Measurements from ENCODE around the gene ASTN1.

Gene ASTN1

DNA sequence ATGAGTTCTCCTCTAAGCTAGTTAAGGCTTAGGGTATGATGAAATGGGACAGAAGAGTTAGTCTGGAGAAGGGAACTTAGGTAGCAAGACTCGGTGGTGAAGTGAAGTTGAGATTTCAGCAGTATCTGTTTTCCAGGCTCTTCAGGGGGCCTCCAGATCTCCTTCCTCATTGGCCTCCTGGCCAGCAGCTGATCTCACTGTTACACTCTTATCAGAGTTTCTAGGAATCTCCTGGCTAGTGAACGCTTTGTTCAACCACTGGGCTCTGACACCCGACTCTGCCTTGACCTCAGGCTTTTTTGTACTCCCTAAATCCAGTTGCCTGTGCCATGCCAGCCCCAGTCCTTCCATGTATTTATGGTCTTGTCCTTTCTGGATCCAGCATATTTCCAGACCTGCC, 311.0 kb downstream of the ASTN1 start:
- Histone ChIP-seq H3K27me3 (ENCODE audit: control insufficient read depth, insufficient read depth, low read length) (no peaks in the 10 kb centered on the region), H3K27ac (ENCODE audit: low read depth, low read length) (no peak overlapping the region), H3K9me3 (ENCODE audit: control insufficient read depth, insufficient read depth, low read depth, low read length) (no peaks in the 10 kb centered on the region), H3K36me3 (ENCODE audit: control insufficient read depth, insufficient read depth, low read length) (no peaks in the 10 kb centered on the region), H3K9ac (ENCODE audit: low read length) (no peak overlapping the region), H3K4me3 (ENCODE audit: low read depth, low read length) (no peak overlapping the region), H3K4me1 (ENCODE audit: control insufficient read depth, insufficient read depth, low read length) (no peaks in the 10 kb centered on the region; the same call in 1 of the 2 replicates)

DNA sequence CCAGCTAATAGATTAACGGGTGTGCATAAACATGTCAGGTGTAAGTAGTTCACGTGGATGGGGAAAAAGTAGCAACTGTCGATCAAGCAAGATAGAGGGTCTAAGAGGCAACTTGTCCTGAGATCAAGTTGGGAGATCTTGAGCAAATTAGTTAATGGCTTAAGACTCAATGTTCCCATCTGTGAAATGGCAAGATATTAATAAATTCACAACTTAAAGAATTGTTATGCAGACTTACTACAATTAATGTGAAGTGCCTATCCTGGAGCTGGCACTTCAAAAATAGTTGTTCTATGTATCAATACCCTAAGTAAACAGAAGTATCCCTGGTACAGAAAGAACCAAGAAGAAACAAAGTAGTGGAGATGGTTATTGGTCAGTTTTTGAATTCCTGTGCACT, 312.4 kb downstream of the ASTN1 start:
- Histone ChIP-seq H3K9ac (ENCODE audit: low read length) (no peak overlapping the region), H3K4me1 (ENCODE audit: control insufficient read depth, insufficient read depth, low read length) (no peaks in the 10 kb centered on the region; the same call in 1 of the 2 replicates), H3K9me3 (ENCODE audit: control insufficient read depth, insufficient read depth, low read depth, low read length) (no peaks in the 10 kb centered on the region), H3K27ac (ENCODE audit: low read depth, low read length) (no peak overlapping the region), H3K36me3 (ENCODE audit: control insufficient read depth, insufficient read depth, low read length) (no peaks in the 10 kb centered on the region), H3K4me3 (ENCODE audit: low read depth, low read length) (no peak overlapping the region), H3K27me3 (ENCODE audit: control insufficient read depth, insufficient read depth, low read length) (no peaks in the 10 kb centered on the region)

DNA sequence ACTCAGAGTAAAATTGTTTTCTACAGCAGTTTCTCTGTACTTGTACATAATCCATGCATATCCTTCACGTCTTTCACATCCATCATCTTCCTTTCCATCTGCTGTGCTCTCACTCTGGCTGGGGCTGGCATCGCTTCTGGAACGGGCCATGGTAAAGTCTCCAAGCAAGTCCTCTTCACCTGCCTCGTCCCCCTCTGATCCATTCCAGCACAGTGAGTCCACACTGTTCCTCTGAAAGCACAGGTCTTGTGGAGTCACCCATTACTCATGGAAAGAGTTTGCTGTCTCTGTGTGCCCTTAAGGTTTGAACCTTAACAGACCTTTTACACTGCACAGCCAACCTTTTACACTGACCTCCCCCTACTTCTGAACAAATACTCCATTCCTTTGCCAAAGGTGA, 313.6 kb downstream of the ASTN1 start:
- Histone ChIP-seq H3K27ac (ENCODE audit: low read depth, low read length) (no peak overlapping the region), H3K27me3 (ENCODE audit: control insufficient read depth, insufficient read depth, low read length) (no peaks in the 10 kb centered on the region), H3K4me3 (ENCODE audit: low read depth, low read length) (no peak overlapping the region), H3K36me3 (ENCODE audit: control insufficient read depth, insufficient read depth, low read length) (no peaks in the 10 kb centered on the region), H3K9me3 (ENCODE audit: control insufficient read depth, insufficient read depth, low read depth, low read length) (no peaks in the 10 kb centered on the region), H3K9ac (ENCODE audit: low read length) (no peak overlapping the region), H3K4me1 (ENCODE audit: control insufficient read depth, insufficient read depth, low read length) (no peaks in the 10 kb centered on the region; the same call in 1 of the 2 replicates)

DNA sequence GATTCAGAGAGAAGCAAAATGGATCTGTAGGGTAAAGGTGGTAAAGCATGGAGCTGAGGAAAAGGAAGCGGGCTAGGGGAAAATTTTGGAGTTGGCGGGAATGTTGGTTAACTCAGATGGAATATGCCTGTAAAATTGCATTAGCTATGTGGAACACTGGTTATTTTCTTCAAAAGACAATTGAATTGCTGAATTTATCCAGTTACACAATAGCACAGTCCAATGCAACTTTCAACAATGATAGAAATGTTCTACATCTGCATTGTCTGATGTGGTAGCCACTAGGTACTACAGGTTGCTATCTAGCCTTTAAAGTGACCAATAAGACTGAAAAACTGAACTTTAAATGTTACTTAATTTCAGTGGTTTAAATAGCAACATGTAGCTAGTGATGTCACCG, 315.2 kb downstream of the ASTN1 start:
- Histone ChIP-seq H3K4me1 (ENCODE audit: control insufficient read depth, insufficient read depth, low read length) (peaks cover 6% of the 10 kb centered on the region), H3K4me3 (ENCODE audit: low read depth, low read length) (no peak overlapping the region), H3K36me3 (ENCODE audit: control insufficient read depth, insufficient read depth, low read length) (no peaks in the 10 kb centered on the region), H3K27ac (ENCODE audit: low read depth, low read length) (no peak overlapping the region), H3K9ac (ENCODE audit: low read length) (no peak overlapping the region), H3K9me3 (ENCODE audit: control insufficient read depth, insufficient read depth, low read depth, low read length) (no peaks in the 10 kb centered on the region), H3K27me3 (ENCODE audit: control insufficient read depth, insufficient read depth, low read length) (no peaks in the 10 kb centered on the region)

DNA sequence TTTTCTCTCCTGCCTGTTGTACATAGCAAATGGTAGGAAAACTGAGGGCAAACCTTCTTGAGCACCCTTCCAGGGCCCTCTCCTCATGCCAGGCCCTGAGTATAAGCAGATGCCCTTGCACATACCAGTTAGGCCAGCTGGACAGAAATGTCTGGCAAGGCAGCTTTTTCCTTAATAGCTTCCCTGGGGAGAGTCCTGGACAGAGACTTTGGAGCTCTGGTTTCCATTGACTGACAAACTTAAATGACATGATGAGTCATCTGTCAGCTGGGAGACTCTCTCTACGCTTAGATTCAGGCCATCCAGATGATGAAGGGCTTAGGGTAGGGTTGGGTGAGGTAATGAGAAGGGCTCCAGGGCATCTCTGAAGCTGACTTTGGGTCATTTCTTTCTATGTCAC, 317.5 kb downstream of the ASTN1 start:
- Histone ChIP-seq H3K36me3 (ENCODE audit: control insufficient read depth, insufficient read depth, low read length) (no peaks in the 10 kb centered on the region), H3K9me3 (ENCODE audit: control insufficient read depth, insufficient read depth, low read depth, low read length) (no peaks in the 10 kb centered on the region), H3K4me1 (ENCODE audit: control insufficient read depth, insufficient read depth, low read length) (peaks cover 6% of the 10 kb centered on the region; the same call in 1 of the 2 replicates), H3K27ac (ENCODE audit: low read depth, low read length) (no peak overlapping the region), H3K27me3 (ENCODE audit: control insufficient read depth, insufficient read depth, low read length) (no peaks in the 10 kb centered on the region), H3K9ac (ENCODE audit: low read length) (no peak overlapping the region), H3K4me3 (ENCODE audit: low read depth, low read length) (no peak overlapping the region)

DNA sequence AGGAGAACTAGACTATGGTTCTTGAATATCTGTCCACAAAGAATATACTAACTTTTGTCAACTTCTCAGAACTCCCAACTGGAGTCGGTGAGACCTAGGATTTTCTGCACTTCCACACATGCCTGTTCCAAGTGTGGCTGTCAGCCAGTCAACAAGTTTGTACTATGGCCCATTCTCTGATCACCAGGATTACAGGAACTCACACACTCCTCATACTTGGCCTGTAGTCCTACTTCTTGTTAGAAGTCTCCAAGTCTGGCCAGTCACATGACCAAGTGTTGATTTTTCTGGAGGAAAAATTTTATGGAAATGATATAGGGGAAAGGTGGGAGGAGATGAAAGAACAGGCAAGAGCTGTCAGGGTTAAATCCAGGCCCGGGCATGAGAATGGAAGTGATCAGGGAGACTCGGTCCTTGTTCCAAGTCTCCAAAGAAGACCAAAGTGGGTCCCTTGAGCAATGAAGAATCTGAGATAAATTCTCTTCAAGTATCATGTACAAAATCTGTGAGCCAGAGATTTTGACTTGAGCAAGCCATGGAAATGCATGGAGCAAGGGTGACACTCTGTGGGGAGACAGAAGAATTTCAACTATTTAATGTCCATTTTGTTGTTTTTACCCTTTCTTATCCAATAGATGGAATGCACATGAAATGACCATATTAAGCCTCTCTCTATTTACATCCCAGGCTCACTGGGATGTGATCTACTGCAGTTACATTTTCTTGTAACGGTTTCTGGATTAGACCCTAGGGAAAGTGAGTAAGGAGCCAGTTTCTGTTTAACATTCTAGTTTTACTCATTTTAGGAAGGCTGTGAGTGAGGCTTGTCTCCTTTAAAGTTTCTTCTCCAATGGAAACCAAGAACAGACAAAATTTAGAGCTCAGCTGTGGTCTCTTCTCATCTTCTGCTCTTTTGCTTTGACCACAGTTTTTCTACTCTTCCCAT, 320.9 kb downstream of the ASTN1 start:
- Histone ChIP-seq H3K4me1 (ENCODE audit: control insufficient read depth, insufficient read depth, low read length) (peaks cover 6% of the 10 kb centered on the region; the same call in 1 of the 2 replicates), H3K36me3 (ENCODE audit: control insufficient read depth, insufficient read depth, low read length) (no peaks in the 10 kb centered on the region), H3K9me3 (ENCODE audit: control insufficient read depth, insufficient read depth, low read depth, low read length) (no peaks in the 10 kb centered on the region), H3K9ac (ENCODE audit: low read length) (no peak overlapping the region), H3K4me3 (ENCODE audit: low read depth, low read length) (no peak overlapping the region), H3K27ac (ENCODE audit: low read depth, low read length) (no peak overlapping the region), H3K27me3 (ENCODE audit: control insufficient read depth, insufficient read depth, low read length) (no peaks in the 10 kb centered on the region)

DNA sequence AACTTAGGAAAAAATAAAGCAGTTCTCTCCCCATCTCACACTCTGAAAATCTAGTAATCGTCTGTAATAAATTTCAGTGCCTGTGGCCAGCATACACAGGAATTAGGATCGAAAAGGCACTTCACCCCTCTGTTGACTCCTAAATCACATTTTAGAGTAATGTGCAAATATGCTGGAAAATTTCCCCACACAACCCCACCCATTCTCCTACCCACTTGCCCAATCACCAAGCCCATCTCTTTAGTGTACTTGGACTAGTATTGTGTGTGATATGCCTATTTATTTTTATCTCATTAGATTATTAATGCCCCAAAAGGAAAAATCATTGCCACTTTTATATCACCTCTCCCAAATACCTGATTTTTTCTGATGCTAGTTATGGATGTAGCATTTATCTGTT, 323.3 kb downstream of the ASTN1 start:
- H3K4me1 ChIP-seq (ENCODE audit: control insufficient read depth, insufficient read depth, low read length): peaks cover 6% of the 10 kb centered on the region; the same call in 1 of the 2 replicates
- H3K9me3 ChIP-seq (ENCODE audit: control insufficient read depth, insufficient read depth, low read depth, low read length): no peaks in the 10 kb centered on the region
- no peaks in the 10 kb centered on the region for H3K27me3 ChIP-seq (ENCODE audit: control insufficient read depth, insufficient read depth, low read length)
- H3K27ac ChIP-seq (ENCODE audit: low read depth, low read length): no peak overlapping the region
- H3K36me3 ChIP-seq (ENCODE audit: control insufficient read depth, insufficient read depth, low read length): no peaks in the 10 kb centered on the region
- no peak overlapping the region for H3K9ac ChIP-seq (ENCODE audit: low read length)
- no peak overlapping the region for H3K4me3 ChIP-seq (ENCODE audit: low read depth, low read length)

DNA sequence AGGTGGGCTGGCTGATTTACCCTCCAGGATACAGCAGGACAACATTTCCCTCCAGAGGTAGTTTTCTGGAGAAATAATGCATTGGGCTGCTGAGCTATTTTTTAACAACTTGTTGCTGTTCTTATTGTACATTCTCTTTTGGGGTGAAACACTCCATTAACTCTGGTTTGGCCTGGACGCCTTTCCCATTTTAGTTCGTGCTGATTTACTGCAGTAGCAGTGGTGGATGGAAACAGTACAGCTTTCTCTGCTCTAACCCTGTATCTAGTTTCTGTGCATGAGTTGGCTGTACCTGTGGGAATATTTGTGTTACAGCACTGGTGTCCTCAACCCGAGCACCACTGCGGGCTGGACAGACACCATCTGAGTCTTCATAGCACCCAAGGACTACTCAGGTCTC, 325.3 kb downstream of the ASTN1 start:
- Histone ChIP-seq H3K9ac (ENCODE audit: low read length) (no peak overlapping the region), H3K4me1 (ENCODE audit: control insufficient read depth, insufficient read depth, low read length) (no peaks in the 10 kb centered on the region), H3K4me3 (ENCODE audit: low read depth, low read length) (no peak overlapping the region), H3K27ac (ENCODE audit: low read depth, low read length) (no peak overlapping the region), H3K27me3 (ENCODE audit: control insufficient read depth, insufficient read depth, low read length) (no peaks in the 10 kb centered on the region), H3K36me3 (ENCODE audit: control insufficient read depth, insufficient read depth, low read length) (no peaks in the 10 kb centered on the region), H3K9me3 (ENCODE audit: control insufficient read depth, insufficient read depth, low read depth, low read length) (no peaks in the 10 kb centered on the region)

DNA sequence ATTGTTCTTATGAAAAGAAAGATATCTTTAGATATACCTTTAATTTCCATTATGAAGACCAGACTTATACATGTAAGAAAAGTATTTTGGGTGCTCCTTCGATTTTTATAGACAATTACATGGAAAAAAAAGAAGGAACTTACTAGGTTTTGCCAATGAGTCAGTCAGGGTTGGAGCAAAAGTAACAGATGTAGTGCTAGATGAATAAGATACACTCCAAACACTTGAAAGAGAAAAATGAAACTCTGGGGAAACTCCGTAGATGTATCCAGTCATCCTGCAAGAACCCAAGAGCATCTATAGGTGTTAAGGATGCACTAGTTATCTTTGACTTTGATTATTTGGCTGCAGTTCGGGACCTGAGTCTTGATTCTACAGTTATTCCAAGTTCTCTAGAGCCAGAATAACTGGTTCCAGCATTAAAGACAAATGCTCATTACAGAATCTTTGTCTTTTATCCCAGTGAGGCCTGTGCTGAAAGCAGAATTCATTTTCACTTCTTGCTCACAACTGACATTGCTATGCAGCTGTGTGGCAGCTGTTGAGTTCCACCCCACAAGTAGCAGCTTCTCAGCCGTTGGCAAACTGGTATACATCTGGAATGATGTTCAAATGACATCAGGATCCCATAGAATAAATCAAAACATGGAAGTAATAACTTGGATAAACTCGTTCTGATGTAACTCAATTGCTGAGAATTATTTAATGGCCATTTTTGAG, 326.1 kb downstream of the ASTN1 start:
- H3K27ac ChIP-seq (ENCODE audit: low read depth, low read length): no peak overlapping the region
- H3K9ac ChIP-seq (ENCODE audit: low read length): no peak overlapping the region
- H3K4me3 ChIP-seq (ENCODE audit: low read depth, low read length): no peak overlapping the region
- H3K27me3 ChIP-seq (ENCODE audit: control insufficient read depth, insufficient read depth, low read length): no peaks in the 10 kb centered on the region
- no peaks in the 10 kb centered on the region for H3K9me3 ChIP-seq (ENCODE audit: control insufficient read depth, insufficient read depth, low read depth, low read length)
- no peaks in the 10 kb centered on the region for H3K4me1 ChIP-seq (ENCODE audit: control insufficient read depth, insufficient read depth, low read length)
- H3K36me3 ChIP-seq (ENCODE audit: control insufficient read depth, insufficient read depth, low read length): no peaks in the 10 kb centered on the region

DNA sequence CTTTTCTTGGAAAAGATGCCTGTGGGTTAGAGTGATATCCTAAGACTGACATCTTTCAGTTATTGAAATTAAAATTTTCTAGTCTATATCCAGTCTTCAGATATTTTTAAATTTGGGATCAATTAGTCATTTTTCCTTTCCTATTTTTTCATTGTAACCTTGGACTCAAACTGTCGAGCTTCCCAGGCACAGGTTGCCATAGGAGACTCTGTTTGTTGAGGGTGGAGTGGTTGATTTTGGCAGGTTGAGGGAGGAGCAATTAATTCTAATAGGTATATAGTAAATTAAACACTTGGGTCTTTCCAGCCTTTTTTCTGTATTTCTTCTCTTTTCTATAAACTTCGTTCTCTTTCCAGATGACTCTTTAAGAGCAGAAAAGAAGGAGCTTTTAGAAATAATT, 326.8 kb downstream of the ASTN1 start:
- Histone ChIP-seq H3K27me3 (ENCODE audit: control insufficient read depth, insufficient read depth, low read length) (no peaks in the 10 kb centered on the region), H3K36me3 (ENCODE audit: control insufficient read depth, insufficient read depth, low read length) (no peaks in the 10 kb centered on the region), H3K4me3 (ENCODE audit: low read depth, low read length) (no peak overlapping the region), H3K9ac (ENCODE audit: low read length) (no peak overlapping the region), H3K27ac (ENCODE audit: low read depth, low read length) (no peak overlapping the region), H3K4me1 (ENCODE audit: control insufficient read depth, insufficient read depth, low read length) (no peaks in the 10 kb centered on the region), H3K9me3 (ENCODE audit: control insufficient read depth, insufficient read depth, low read depth, low read length) (no peaks in the 10 kb centered on the region)

DNA sequence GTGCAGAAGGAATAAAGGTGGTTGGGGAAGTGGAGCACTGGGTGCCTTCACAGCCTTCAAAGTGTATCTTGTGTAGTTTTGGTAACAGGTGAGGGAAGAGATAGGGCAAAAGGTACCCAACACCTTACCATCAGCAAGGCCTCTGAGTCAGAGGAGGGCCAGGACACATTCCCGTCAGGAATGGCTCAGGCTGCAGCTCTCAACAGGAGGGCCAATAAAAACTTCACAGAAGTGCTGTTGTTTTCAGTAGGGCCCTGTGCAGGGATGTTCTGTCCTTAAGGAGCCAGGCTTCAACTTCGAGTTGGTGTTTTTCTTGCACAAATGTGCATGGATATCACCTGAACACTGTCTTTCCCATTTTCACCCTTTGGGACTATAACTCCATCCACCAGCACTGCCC, 333.4 kb downstream of the ASTN1 start:
- Histone ChIP-seq H3K27ac (ENCODE audit: low read depth, low read length) (no peak overlapping the region), H3K36me3 (ENCODE audit: control insufficient read depth, insufficient read depth, low read length) (no peaks in the 10 kb centered on the region), H3K9me3 (ENCODE audit: control insufficient read depth, insufficient read depth, low read depth, low read length) (no peaks in the 10 kb centered on the region), H3K4me3 (ENCODE audit: low read depth, low read length) (no peak overlapping the region), H3K4me1 (ENCODE audit: control insufficient read depth, insufficient read depth, low read length) (no peaks in the 10 kb centered on the region; the same call in 1 of the 2 replicates), H3K9ac (ENCODE audit: low read length) (no peak overlapping the region), H3K27me3 (ENCODE audit: control insufficient read depth, insufficient read depth, low read length) (no peaks in the 10 kb centered on the region)

Data from HUES6 (cell line).